Suprapubic skin (tissue), 4 donors: Measurements from ENCODE around the gene TCTN1. TPM values are rescaled to one million over a fixed set of nuclear protein-coding genes. Genes with fewer than 3 reads are reported as not detected.

Experiments used
- DNase-seq, 2 donors: peaks; one replicate each; pipeline ENCODE4 v3.0.0-alpha.2; 2019; ENCODE audit warnings: low spot score in 2 of 2
- H3K27ac ChIP-seq: fragments of 200-600 bp; sonication (generic); one replicate; pipeline ENCODE4 v1.5.1; 2019
- H3K27me3 ChIP-seq: fragments of 200-600 bp; sonication (generic); one replicate; pipeline ENCODE4 v1.5.1; 2019
- H3K36me3 ChIP-seq: fragments of 200-600 bp; sonication (generic); one replicate; pipeline ENCODE4 v1.5.1; 2019
- H3K4me1 ChIP-seq: fragments of 200-600 bp; sonication (generic); one replicate; pipeline ENCODE4 v1.5.1; 2019
- H3K4me3 ChIP-seq: fragments of 200-600 bp; sonication (generic); one replicate; pipeline ENCODE4 v1.5.1; 2019; ENCODE audit warnings: mild to moderate bottlenecking
- H3K9me3 ChIP-seq: fragments of 200-600 bp; sonication (generic); one replicate; pipeline ENCODE4 v1.5.1; 2019
- CTCF ChIP-seq, 2 donors: fragments of 200-600 bp in 1 of 2; fragments of 450-650 bp in 1 of 2; sonication (generic) in 1 of 2; IDR thresholded peaks; one replicate each; pipeline ENCODE4 v1.5.1; 2016 to 2019; ENCODE audit warnings: antibody characterized with exemption in 2 of 2, mild to moderate bottlenecking in 1 of 2, moderate library complexity in 1 of 2
- EP300 ChIP-seq: sonication (generic); formaldehyde crosslinking; IDR thresholded peaks from one replicate; pipeline ENCODE4 v1.6.1; 2017; ENCODE audit warnings: antibody characterized with exemption
- POLR2A ChIP-seq, 2 donors: fragments of 450-650 bp; IDR thresholded peaks; one replicate each; pipeline ENCODE4 v1.6.1; 2017; ENCODE audit warnings: antibody characterized with exemption in 2 of 2, mild to moderate bottlenecking in 2 of 2, moderate library complexity in 2 of 2
- POLR2AphosphoS5 ChIP-seq, 3 donors: sonication (generic); formaldehyde crosslinking; IDR thresholded peaks; one replicate each; pipeline ENCODE4 v1.6.1; 2017; ENCODE audit warnings: antibody characterized with exemption in 3 of 3
- whole genome bisulfite sequencing: methylation state at CpG from one replicate; pipeline ENCODE4 v1.1.5; 2018; 5-methylcytosine and 5-hydroxymethylcytosine counted together
- total RNA-seq, 4 donors: library from RNA; depleted of rRNA; stranded (reverse); fragments of >200 nt; gene quantifications; one replicate each; pipeline ENCODE4 v1.1.0, GENCODE V29; 2016

TCTN1 gene
- total RNA-seq, 4 donors from 2014 or later = 18.9 to 46.4 (median 28.4) TPM

DNA sequence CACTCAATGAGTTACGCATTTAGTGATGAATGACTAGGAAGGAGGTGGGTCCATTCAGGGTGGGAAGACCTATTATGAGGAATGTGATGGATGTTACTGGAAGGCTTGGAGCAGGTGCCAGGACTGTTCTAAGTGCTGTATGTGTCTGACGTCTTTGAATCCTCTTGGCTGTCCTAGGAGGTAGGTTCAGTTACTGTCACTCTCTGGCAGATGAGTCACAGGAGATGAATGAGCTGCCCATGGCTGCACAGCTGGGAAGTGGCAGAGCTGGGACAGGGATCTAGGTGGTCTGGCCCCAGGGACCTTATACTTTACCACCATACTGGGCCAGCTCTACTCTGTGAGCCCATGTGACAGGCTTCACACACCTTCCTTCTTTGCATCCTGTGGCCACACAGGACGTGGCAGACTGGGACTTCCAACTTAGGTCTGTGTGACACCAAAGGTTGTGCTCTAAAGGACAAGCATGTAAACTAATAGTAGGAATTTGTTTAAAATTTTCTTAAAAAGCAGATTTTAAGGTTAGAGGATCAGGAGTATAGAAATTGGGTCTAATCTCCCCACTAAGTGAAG lies 24.0 kb downstream of the TCTN1 start:
- no peaks in the 10 kb centered on the region for H3K27me3 ChIP-seq
- no peak for DNase-seq
- no peaks in the 10 kb centered on the region for H3K4me1 ChIP-seq
- TF ChIP-seq POLR2AphosphoS5 (IDR thresholded peaks at IDR 0.05) = no peak
- TF ChIP-seq CTCF (IDR thresholded peaks at IDR 0.05) = no peak
- no peak for TF ChIP-seq POLR2A (IDR thresholded peaks at IDR 0.05)
- no peak for TF ChIP-seq EP300
- H3K36me3 ChIP-seq = peaks cover 6% of the 10 kb centered on the region
- H3K27ac ChIP-seq = no peak overlapping the region
- WGBS = 92% methylated on average over 3 of the region's 3 CpGs
- no peaks in the 10 kb centered on the region for H3K9me3 ChIP-seq
- no peak overlapping the region for H3K4me3 ChIP-seq

GRCh38 chr12:110638796-110639195 lies 24.9 kb downstream of the TCTN1 start:
- no peak for DNase-seq

GRCh38 chr12:110639336-110640141 lies 25.6 kb downstream of the TCTN1 start:
- Histone ChIP-seq H3K4me1 (no peaks in the 10 kb centered on the region), H3K27me3 (no peaks in the 10 kb centered on the region), H3K4me3 (no peak overlapping the region), H3K27ac (no peak overlapping the region), H3K36me3 (peaks cover 7% of the 10 kb centered on the region), H3K9me3 (no peaks in the 10 kb centered on the region)
- peak in 1 of 2 donors; percentile 20 for DNase-seq
- 80% methylated on average over 7 of the region's 7 CpGs for WGBS
- TF ChIP-seq CTCF (IDR thresholded peaks at IDR 0.05) (no peak), EP300 (no peak), POLR2A (IDR thresholded peaks at IDR 0.05) (no peak), POLR2AphosphoS5 (IDR thresholded peaks at IDR 0.05) (no peak)

More at GRCh38 chr12:110638796-110639195, 24.9 kb downstream of the TCTN1 start:
- no peaks in the 10 kb centered on the region for H3K27me3 ChIP-seq
- no peaks in the 10 kb centered on the region for H3K4me1 ChIP-seq
- no peaks in the 10 kb centered on the region for H3K9me3 ChIP-seq
- H3K27ac ChIP-seq = no peak overlapping the region
- 95% methylated on average over 5 of the region's 5 CpGs for WGBS
- TF ChIP-seq EP300 (no peak), CTCF (IDR thresholded peaks at IDR 0.05) (no peak), POLR2AphosphoS5 (IDR thresholded peaks at IDR 0.05) (no peak), POLR2A (IDR thresholded peaks at IDR 0.05) (no peak)
- H3K36me3 ChIP-seq = peaks cover 6% of the 10 kb centered on the region
- H3K4me3 ChIP-seq = no peak overlapping the region

GRCh38 chr12:110640275-110641025 lies 26.5 kb downstream of the TCTN1 start:
- 96% methylated on average over 15 of the region's 15 CpGs for WGBS
- Histone ChIP-seq H3K9me3 (no peaks in the 10 kb centered on the region), H3K4me1 (no peaks in the 10 kb centered on the region), H3K36me3 (peaks cover 16% of the 10 kb centered on the region), H3K27me3 (no peaks in the 10 kb centered on the region), H3K27ac (no peak overlapping the region), H3K4me3 (no peak overlapping the region)
- peak in 1 of 2 donors; percentile 41 for DNase-seq
- TF ChIP-seq POLR2AphosphoS5 (IDR thresholded peaks at IDR 0.05) = no peak
- TF ChIP-seq CTCF (IDR thresholded peaks at IDR 0.05) = no peak
- TF ChIP-seq EP300 = no peak
- TF ChIP-seq POLR2A (IDR thresholded peaks at IDR 0.05) = no peak

DNA sequence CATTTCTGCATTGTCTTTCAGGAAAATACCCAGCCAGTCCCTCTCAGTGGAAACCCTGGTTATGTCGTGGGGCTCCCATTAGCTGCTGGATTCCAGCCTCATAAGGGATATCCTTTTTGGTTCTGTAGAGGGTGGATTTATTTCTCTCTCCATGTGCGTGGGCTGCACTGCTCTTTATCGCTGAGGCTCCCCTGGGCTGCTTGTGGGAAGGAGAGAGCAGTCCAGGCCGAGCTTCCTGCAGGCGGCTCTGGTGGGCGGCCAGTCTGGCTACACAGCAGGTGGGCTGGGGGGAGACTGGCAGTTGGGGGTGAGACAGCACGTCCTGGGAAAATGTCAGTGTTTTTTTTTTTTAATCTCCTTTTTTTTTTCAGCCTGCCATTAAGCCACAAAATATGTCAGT lies 27.6 kb downstream of the TCTN1 start:
- Histone ChIP-seq H3K4me1 (no peaks in the 10 kb centered on the region), H3K4me3 (no peak overlapping the region), H3K9me3 (no peaks in the 10 kb centered on the region), H3K27me3 (no peaks in the 10 kb centered on the region), H3K36me3 (peaks cover 24% of the 10 kb centered on the region), H3K27ac (no peak overlapping the region)
- DNase-seq = no peak
- WGBS = 64% methylated on average over 7 of the region's 7 CpGs
- no peak for TF ChIP-seq POLR2A (IDR thresholded peaks at IDR 0.05)
- TF ChIP-seq EP300 = no peak
- no peak for TF ChIP-seq CTCF (IDR thresholded peaks at IDR 0.05)
- TF ChIP-seq POLR2AphosphoS5 (IDR thresholded peaks at IDR 0.05) = no peak
